ENCODE results near the gene SPAST. TPM values are rescaled to one million over a fixed set of nuclear protein-coding genes. Genes with fewer than 3 reads are reported as not detected.
A peak's percentile ranks its signal among the peaks of the same experiment; 100 is the strongest.
"Not testable (repeated sequence)": the region's sequence is repeated elsewhere in the genome, so short reads cannot be mapped to it uniquely, and the experiment has no call there.

Gene SPAST
- total RNA-seq, 1 experiment from 2014 or later: 16.2 TPM

- TF ChIP-seq REST (IDR thresholded peaks at IDR 0.05; ENCODE audit: low read depth) (no peak), POLR2AphosphoS5 (IDR thresholded peaks at IDR 0.05; ENCODE audit: low read depth, low read length) (peak; percentile 85), SP1 (IDR thresholded peaks at IDR 0.05; ENCODE audit: low read depth) (peak; percentile 52), TCF7L2 (IDR thresholded peaks at IDR 0.05; ENCODE audit: borderline replicate concordance, extremely low read depth, insufficient read depth, insufficient read length) (peak; percentile 62)
Measured at GRCh38 chr2:32063310-32064020, at the start of gene SPAST (continued).

- DNase-seq (ENCODE audit: low read depth, low spot score): peak; percentile 68
- Histone ChIP-seq H3K4me2 (ENCODE audit: low read length) (peak overlapping the region; percentile 64), H3K27ac (ENCODE audit: low read depth, low read length) (peak overlapping the region; percentile 51; the same call in 1 of the 2 replicates), H3K4me3 (replicated peaks in 1 of 2; ENCODE audit: low read depth in 1 of 2, low read length in 2 of 2) (peak overlapping the region in 1 of 2 experiments; percentile 13; a peak in 1 of 4 replicates), H3K4me1 (ENCODE audit: control insufficient read depth in 1 of 2, insufficient read depth in 2 of 2, low read length in 2 of 2) (peaks cover 14 to 18% of the 10 kb centered on the region in 2 experiments)
- H4K20me1 ChIP-seq (ENCODE audit: insufficient read depth); H3K9me2 ChIP-seq (ENCODE audit: insufficient read depth); H3K27me3 ChIP-seq (ENCODE audit: insufficient read depth, low read length); CTCF ChIA-PET; RAD21 ChIA-PET (ENCODE audit: low non-redundant PET in 1 of 2, low total read pairs in 2 of 2, uncharacterized antibody in 2 of 2, unreplicated experiment in 2 of 2); H3K79me2 ChIP-seq (ENCODE audit: insufficient read depth, low read length); BruUV-seq (replicated peaks); H3K36me3 ChIP-seq (ENCODE audit: control insufficient read depth in 1 of 2, insufficient read depth in 2 of 2, low read length in 2 of 2); H3K9ac ChIP-seq (ENCODE audit: low read length); H3K9me3 ChIP-seq (ENCODE audit: control insufficient read depth in 1 of 2, insufficient read depth in 1 of 2, low read depth in 1 of 2, low read length in 2 of 2); H2AFZ ChIP-seq (ENCODE audit: low read depth, low read length, poor library complexity, severe bottlenecking): not testable (repeated sequence)
- ATAC-seq: peak; percentile 88
- peak; percentile 87 for TF ChIP-seq JUND (IDR thresholded peaks at IDR 0.05)
- TF ChIP-seq FOSL1 (IDR thresholded peaks at IDR 0.05; ENCODE audit: low read depth): peak; percentile 86
- 0 out of 2 replicates have a peak, but pooled peaks have one; percentile 29 for TF ChIP-seq CEBPB (IDR thresholded peaks at IDR 0.05; ENCODE audit: low read depth)
- peak; percentile 85 for TF ChIP-seq CBX3 (IDR thresholded peaks at IDR 0.05; ENCODE audit: low read depth)
- peak; percentile 74 for TF ChIP-seq SP1 (IDR thresholded peaks at IDR 0.05; ENCODE audit: low read depth)
- TF ChIP-seq MAX (IDR thresholded peaks at IDR 0.05): peak; percentile 22; the same call in 1 of the 2 replicates
- peak; percentile 36; the same call in 1 of the 2 replicates for TF ChIP-seq POLR2AphosphoS5 (IDR thresholded peaks at IDR 0.05; ENCODE audit: low read depth, low read length)
- intact Hi-C loops (cut with micrococcal nuclease): loop anchor here (10.0 kb wide), 1 partner anchor 146 kb away; the partner anchor contains the start of gene SLC30A6
- POLR2A ChIA-PET: interaction anchor here (1.4 kb wide), 1 partner anchor 21 kb away, joined by 3 read pairs; the partner anchor contains the start of gene DPY30
Measured at GRCh38 chr2:32018789-32019482, 44.4 kb upstream of the SPAST start.

Data from HCT116 (cell line).